HEK293 (cell line): ENCODE measurements around the gene TMC2.

Experiments used
- BCL11A ChIP-seq: fragments of 450-650 bp; formaldehyde crosslinking; IDR thresholded peaks from 2 replicates; pipeline ENCODE4 v1.5.1; 2016; ENCODE audit warnings: low read depth, missing biosample characterization, missing genetic modification characterization
- GFI1B ChIP-seq: fragments of 450-650 bp; formaldehyde crosslinking; IDR thresholded peaks from 2 replicates; pipeline ENCODE4 v1.5.1; 2016; ENCODE audit warnings: missing biosample characterization, missing genetic modification characterization
- HOXA7 ChIP-seq: sonication (generic); formaldehyde crosslinking; IDR thresholded peaks from 2 replicates; pipeline ENCODE4 v1.8.1; 2022; ENCODE audit warnings: missing genetic modification reagents, borderline replicate concordance
- KLF1 ChIP-seq: fragments of 450-650 bp; formaldehyde crosslinking; IDR thresholded peaks from 2 replicates; pipeline ENCODE4 v1.5.1; 2016; ENCODE audit warnings: missing biosample characterization, missing genetic modification characterization
- MYNN ChIP-seq: fragments of 450-650 bp; formaldehyde crosslinking; IDR thresholded peaks from 2 replicates; pipeline ENCODE4 v1.5.1; 2016; ENCODE audit warnings: missing biosample characterization, missing genetic modification characterization, borderline replicate concordance
- MZF1 ChIP-seq: fragments of 450-650 bp; formaldehyde crosslinking; IDR thresholded peaks from 2 replicates; pipeline ENCODE4 v1.5.1; 2017; ENCODE audit warnings: missing biosample characterization, missing genetic modification characterization, borderline replicate concordance
- SCRT1 ChIP-seq: fragments of 450-650 bp; formaldehyde crosslinking; IDR thresholded peaks from 2 replicates; pipeline ENCODE4 v1.5.1; 2016; ENCODE audit warnings: missing biosample characterization, missing genetic modification characterization, borderline replicate concordance
- ZNF16 ChIP-seq: fragments of 450-650 bp; formaldehyde crosslinking; IDR thresholded peaks from 2 replicates; pipeline ENCODE4 v1.5.1; 2016; ENCODE audit warnings: low read depth, missing biosample characterization, missing genetic modification characterization
- ZNF211 ChIP-seq: fragments of 450-650 bp; formaldehyde crosslinking; IDR thresholded peaks from 2 replicates; pipeline ENCODE4 v1.5.1; 2016; ENCODE audit warnings: low read depth, missing biosample characterization, missing genetic modification characterization
- ZNF221 ChIP-seq: fragments of 450-650 bp; formaldehyde crosslinking; IDR thresholded peaks from 2 replicates; pipeline ENCODE4 v1.5.1; 2017; ENCODE audit warnings: missing biosample characterization, missing genetic modification characterization, borderline replicate concordance
- ZNF24 ChIP-seq: fragments of 450-650 bp; formaldehyde crosslinking; IDR thresholded peaks from 2 replicates; pipeline ENCODE4 v1.5.1; 2016; ENCODE audit warnings: missing biosample characterization, missing genetic modification characterization
- ZNF274 ChIP-seq, 2 experiments: fragments of 200-500 bp in 1 of 2; fragments of 450-650 bp in 1 of 2; sonication (Bioruptor generic) in 1 of 2; formaldehyde crosslinking in 1 of 2; IDR thresholded peaks; 2 replicates each; pipeline versions ENCODE4 v1.5.1 to v1.6.1; 2014 to 2016; ENCODE audit warnings: borderline replicate concordance in 1 of 2, inconsistent platforms in 1 of 2, low read length in 1 of 2, missing biosample characterization in 1 of 2, missing genetic modification characterization in 1 of 2
- ZNF311 ChIP-seq: fragments of 450-650 bp; formaldehyde crosslinking; IDR thresholded peaks from 2 replicates; pipeline ENCODE4 v1.5.1; 2017; ENCODE audit warnings: missing biosample characterization, missing genetic modification characterization, borderline replicate concordance
- ZNF391 ChIP-seq: fragments of 450-650 bp; formaldehyde crosslinking; IDR thresholded peaks from 2 replicates; pipeline ENCODE4 v1.5.1; 2016; ENCODE audit warnings: low read depth, missing biosample characterization, missing genetic modification characterization, borderline replicate concordance
- ZNF416 ChIP-seq: fragments of 450-650 bp; formaldehyde crosslinking; IDR thresholded peaks from 2 replicates; pipeline ENCODE4 v1.5.1; 2016; ENCODE audit warnings: missing biosample characterization, missing genetic modification characterization
- ZNF426 ChIP-seq: fragments of 450-650 bp; formaldehyde crosslinking; IDR thresholded peaks from 2 replicates; pipeline ENCODE4 v1.5.1; 2017; ENCODE audit warnings: missing biosample characterization, missing genetic modification characterization, mild to moderate bottlenecking, inconsistent platforms, moderate library complexity
- ZNF473 ChIP-seq: fragments of 450-650 bp; formaldehyde crosslinking; IDR thresholded peaks from 2 replicates; pipeline ENCODE4 v1.5.1; 2017; ENCODE audit warnings: missing biosample characterization, missing genetic modification characterization
- ZNF555 ChIP-seq: fragments of 450-650 bp; formaldehyde crosslinking; conservative IDR thresholded peaks from 2 replicates; pipeline ENCODE4 v1.5.1; 2017; ENCODE audit warnings: missing biosample characterization, mild to moderate bottlenecking, missing genetic modification characterization, inconsistent platforms
- ZNF610 ChIP-seq: fragments of 450-650 bp; formaldehyde crosslinking; IDR thresholded peaks from 2 replicates; pipeline ENCODE4 v1.5.1; 2016; ENCODE audit warnings: missing biosample characterization, missing genetic modification characterization, borderline replicate concordance
- ZNF624 ChIP-seq: fragments of 450-650 bp; formaldehyde crosslinking; IDR thresholded peaks from 2 replicates; pipeline ENCODE4 v1.5.1; 2017; ENCODE audit warnings: missing biosample characterization, missing genetic modification characterization
- ZNF658 ChIP-seq: fragments of 450-650 bp; formaldehyde crosslinking; IDR thresholded peaks from 2 replicates; pipeline ENCODE4; 2016; ENCODE audit warnings: missing biosample characterization, missing genetic modification characterization
- ZNF76 ChIP-seq: fragments of 450-650 bp; formaldehyde crosslinking; IDR thresholded peaks from 2 replicates; pipeline ENCODE4; 2016; ENCODE audit warnings: low read depth, missing biosample characterization, missing genetic modification characterization, borderline replicate concordance
- ZNF785 ChIP-seq: fragments of 450-650 bp; formaldehyde crosslinking; IDR thresholded peaks from 2 replicates; pipeline ENCODE4 v1.5.1; 2016; ENCODE audit warnings: missing biosample characterization, missing genetic modification characterization
- ZNF792 ChIP-seq: fragments of 450-650 bp; formaldehyde crosslinking; IDR thresholded peaks from 2 replicates; pipeline ENCODE4 v1.5.1; 2016; ENCODE audit warnings: missing biosample characterization, missing genetic modification characterization
- ZSCAN23 ChIP-seq: fragments of 450-650 bp; formaldehyde crosslinking; IDR thresholded peaks from 2 replicates; pipeline ENCODE4 v1.5.1; 2016; ENCODE audit warnings: missing biosample characterization, missing genetic modification characterization
- TF ChIP-seq, protein P1 (sequence below): fragments of 450-650 bp; formaldehyde crosslinking; IDR thresholded peaks from 2 replicates; pipeline ENCODE4 v1.5.1; 2016; ENCODE audit warnings: missing biosample characterization, missing genetic modification characterization
- TF ChIP-seq, protein P2 (sequence below): fragments of 450-650 bp; formaldehyde crosslinking; IDR thresholded peaks from 2 replicates; pipeline ENCODE4 v1.5.1; 2016; ENCODE audit warnings: missing biosample characterization, missing genetic modification characterization
- TF ChIP-seq, protein P3 (sequence below): fragments of 450-650 bp; formaldehyde crosslinking; IDR thresholded peaks from 2 replicates; pipeline ENCODE4 v1.5.1; 2016; ENCODE audit warnings: missing biosample characterization, missing genetic modification characterization
- TF ChIP-seq, protein P4 (sequence below): fragments of 450-650 bp; formaldehyde crosslinking; IDR thresholded peaks from 2 replicates; pipeline ENCODE4 v1.5.1; 2016; ENCODE audit warnings: missing biosample characterization, missing genetic modification characterization
- TF ChIP-seq, protein P5 (sequence below): fragments of 450-650 bp; formaldehyde crosslinking; IDR thresholded peaks from 2 replicates; pipeline ENCODE4 v1.5.1; 2016; ENCODE audit warnings: missing biosample characterization, missing genetic modification characterization

The TMC2 gene

DNA sequence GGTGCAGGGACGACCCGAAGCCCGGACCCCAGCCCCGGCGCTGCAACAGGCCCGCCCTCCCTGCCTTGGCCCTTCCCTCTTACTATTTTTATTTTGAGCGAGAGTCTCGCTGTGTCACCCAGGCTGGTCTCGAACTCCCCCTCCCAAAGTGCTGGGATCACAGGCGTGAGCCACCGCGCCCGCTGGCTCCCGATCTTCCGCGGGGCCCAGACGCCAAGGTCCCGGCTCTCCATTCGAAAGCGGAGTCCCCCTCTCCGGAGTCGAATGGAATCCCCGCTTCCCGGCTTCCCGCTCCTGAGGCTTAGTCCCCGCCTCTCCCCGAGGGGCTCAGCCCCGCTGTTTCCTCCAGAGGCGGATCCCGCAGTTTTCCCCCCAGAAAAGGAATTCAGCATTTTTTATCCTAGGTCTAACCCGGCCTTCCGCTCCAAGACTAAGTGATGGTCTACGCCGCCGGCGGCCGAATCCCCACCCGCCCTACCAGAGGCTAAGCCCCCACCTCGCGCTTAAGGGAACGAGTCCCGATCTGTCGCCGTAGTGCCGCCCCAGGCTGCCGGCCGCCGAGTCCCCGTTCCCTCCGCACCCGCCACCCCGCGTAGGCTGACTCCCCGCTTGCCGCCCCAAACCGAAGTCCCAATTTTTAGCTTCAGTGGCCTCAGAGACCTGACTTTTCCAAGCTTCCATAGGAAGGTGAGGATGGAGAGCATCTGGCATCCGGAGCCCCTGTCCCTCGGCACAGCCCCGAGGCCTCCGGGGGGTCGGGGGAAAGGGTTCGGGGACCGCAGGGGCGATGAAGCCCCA lies 11.5 kb upstream of the TMC2 start (continued):
- TF ChIP-seq ZNF274 (IDR thresholded peaks at IDR 0.05; ENCODE audit: low read length) (no peak), ZNF274 (tag by site-specific recombination; IDR thresholded peaks at IDR 0.05; ENCODE audit: borderline replicate concordance) (no peak), ZNF610 (no peak), MYNN (tag by site-specific recombination) (no peak), MZF1 (0 out of 2 replicates have a peak, but pooled peaks have one; percentile 9), ZNF221 (no peak), KLF1 (tag by site-specific recombination) (no peak), ZNF785 (no peak), ZNF16 (no peak), ZNF473 (tag by site-specific recombination) (no peak), SCRT1 (tag by site-specific recombination) (no peak), ZSCAN23 (no peak), ZNF24 (tag by site-specific recombination) (no peak), ZNF416 (no peak), ZNF792 (tag by site-specific recombination) (no peak), ZNF624 (no peak), HOXA7 (CRISPR knock-in tag) (no peak), ZNF426 (tag by site-specific recombination) (no peak), ZNF555 (tag by site-specific recombination) (no peak), ZNF311 (no peak), BCL11A (no peak), ZNF211 (tag by site-specific recombination) (no peak), ZNF391 (tag by site-specific recombination) (0 out of 2 replicates have a peak, but pooled peaks have one; percentile 3), GFI1B (tag by site-specific recombination) (no peak), ZNF658 (no peak), ZNF76 (tag by site-specific recombination) (peak; percentile 80)
- TF ChIP-seq, protein P1, sequence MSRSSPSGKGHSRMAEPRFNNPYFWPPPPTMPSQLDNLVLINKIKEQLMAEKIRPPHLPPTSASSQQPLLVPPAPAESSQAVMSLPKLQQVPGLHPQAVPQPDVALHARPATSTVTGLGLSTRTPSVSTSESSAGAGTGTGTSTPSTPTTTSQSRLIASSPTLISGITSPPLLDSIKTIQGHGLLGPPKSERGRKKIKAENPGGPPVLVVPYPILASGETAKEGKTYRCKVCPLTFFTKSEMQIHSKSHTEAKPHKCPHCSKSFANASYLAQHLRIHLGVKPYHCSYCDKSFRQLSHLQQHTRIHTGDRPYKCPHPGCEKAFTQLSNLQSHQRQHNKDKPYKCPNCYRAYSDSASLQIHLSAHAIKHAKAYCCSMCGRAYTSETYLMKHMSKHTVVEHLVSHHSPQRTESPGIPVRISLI (tag by site-specific recombination) = no peak
- TF ChIP-seq, protein P2, sequence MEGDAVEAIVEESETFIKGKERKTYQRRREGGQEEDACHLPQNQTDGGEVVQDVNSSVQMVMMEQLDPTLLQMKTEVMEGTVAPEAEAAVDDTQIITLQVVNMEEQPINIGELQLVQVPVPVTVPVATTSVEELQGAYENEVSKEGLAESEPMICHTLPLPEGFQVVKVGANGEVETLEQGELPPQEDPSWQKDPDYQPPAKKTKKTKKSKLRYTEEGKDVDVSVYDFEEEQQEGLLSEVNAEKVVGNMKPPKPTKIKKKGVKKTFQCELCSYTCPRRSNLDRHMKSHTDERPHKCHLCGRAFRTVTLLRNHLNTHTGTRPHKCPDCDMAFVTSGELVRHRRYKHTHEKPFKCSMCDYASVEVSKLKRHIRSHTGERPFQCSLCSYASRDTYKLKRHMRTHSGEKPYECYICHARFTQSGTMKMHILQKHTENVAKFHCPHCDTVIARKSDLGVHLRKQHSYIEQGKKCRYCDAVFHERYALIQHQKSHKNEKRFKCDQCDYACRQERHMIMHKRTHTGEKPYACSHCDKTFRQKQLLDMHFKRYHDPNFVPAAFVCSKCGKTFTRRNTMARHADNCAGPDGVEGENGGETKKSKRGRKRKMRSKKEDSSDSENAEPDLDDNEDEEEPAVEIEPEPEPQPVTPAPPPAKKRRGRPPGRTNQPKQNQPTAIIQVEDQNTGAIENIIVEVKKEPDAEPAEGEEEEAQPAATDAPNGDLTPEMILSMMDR (tag by site-specific recombination) = no peak
- TF ChIP-seq, protein P3, sequence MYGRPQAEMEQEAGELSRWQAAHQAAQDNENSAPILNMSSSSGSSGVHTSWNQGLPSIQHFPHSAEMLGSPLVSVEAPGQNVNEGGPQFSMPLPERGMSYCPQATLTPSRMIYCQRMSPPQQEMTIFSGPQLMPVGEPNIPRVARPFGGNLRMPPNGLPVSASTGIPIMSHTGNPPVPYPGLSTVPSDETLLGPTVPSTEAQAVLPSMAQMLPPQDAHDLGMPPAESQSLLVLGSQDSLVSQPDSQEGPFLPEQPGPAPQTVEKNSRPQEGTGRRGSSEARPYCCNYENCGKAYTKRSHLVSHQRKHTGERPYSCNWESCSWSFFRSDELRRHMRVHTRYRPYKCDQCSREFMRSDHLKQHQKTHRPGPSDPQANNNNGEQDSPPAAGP (tag by site-specific recombination) = 0 out of 2 replicates have a peak, but pooled peaks have one; percentile 11
- TF ChIP-seq, protein P4, sequence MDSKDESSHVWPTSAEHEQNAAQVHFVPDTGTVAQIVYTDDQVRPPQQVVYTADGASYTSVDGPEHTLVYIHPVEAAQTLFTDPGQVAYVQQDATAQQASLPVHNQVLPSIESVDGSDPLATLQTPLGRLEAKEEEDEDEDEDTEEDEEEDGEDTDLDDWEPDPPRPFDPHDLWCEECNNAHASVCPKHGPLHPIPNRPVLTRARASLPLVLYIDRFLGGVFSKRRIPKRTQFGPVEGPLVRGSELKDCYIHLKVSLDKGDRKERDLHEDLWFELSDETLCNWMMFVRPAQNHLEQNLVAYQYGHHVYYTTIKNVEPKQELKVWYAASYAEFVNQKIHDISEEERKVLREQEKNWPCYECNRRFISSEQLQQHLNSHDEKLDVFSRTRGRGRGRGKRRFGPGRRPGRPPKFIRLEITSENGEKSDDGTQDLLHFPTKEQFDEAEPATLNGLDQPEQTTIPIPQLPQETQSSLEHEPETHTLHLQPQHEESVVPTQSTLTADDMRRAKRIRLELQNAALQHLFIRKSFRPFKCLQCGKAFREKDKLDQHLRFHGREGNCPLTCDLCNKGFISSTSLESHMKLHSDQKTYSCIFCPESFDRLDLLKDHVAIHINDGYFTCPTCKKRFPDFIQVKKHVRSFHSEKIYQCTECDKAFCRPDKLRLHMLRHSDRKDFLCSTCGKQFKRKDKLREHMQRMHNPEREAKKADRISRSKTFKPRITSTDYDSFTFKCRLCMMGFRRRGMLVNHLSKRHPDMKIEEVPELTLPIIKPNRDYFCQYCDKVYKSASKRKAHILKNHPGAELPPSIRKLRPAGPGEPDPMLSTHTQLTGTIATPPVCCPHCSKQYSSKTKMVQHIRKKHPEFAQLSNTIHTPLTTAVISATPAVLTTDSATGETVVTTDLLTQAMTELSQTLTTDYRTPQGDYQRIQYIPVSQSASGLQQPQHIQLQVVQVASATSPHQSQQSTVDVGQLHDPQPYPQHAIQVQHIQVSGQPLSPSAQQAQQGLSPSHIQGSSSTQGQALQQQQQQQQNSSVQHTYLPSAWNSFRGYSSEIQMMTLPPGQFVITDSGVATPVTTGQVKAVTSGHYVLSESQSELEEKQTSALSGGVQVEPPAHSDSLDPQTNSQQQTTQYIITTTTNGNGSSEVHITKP (tag by site-specific recombination) = peak; percentile 97
- TF ChIP-seq, protein P5, sequence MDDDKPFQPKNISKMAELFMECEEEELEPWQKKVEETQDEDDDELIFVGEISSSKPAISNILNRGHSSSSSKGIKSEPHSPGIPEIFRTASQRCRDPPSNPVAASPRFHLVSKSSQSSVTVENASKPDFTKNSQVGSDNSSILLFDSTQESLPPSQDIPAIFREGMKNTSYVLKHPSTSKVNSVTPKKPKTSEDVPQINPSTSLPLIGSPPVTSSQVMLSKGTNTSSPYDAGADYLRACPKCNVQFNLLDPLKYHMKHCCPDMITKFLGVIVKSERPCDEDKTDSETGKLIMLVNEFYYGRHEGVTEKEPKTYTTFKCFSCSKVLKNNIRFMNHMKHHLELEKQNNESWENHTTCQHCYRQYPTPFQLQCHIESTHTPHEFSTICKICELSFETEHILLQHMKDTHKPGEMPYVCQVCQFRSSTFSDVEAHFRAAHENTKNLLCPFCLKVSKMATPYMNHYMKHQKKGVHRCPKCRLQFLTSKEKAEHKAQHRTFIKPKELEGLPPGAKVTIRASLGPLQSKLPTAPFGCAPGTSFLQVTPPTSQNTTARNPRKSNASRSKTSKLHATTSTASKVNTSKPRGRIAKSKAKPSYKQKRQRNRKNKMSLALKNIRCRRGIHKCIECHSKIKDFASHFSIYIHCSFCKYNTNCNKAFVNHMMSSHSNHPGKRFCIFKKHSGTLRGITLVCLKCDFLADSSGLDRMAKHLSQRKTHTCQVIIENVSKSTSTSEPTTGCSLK = no peak
